Right renal cortex interstitium (tissue), 3 donors: ENCODE data around the gene CCNT1. TPM values are rescaled to one million over a fixed set of nuclear protein-coding genes. Genes with fewer than 3 reads are reported as not detected.
"Not testable (repeated sequence)": the region's sequence is repeated elsewhere in the genome, so short reads cannot be mapped to it uniquely, and the experiment has no call there.

ENCODE experiments used
- DNase-seq, 3 donors: peaks; one replicate each; pipeline ENCODE4 v3.0.0-alpha.2; 2013; ENCODE audit warnings: low read depth in 3 of 3, low spot score in 2 of 3
- polyA plus RNA-seq, 3 donors: library from polyadenylated mRNA; unstranded; fragments of 120-200 nt; gene quantifications; one replicate each; pipeline ENCODE4 v1.2.1, GENCODE V29; 2013; ENCODE audit not compliant: insufficient read length in 3 of 3

The CCNT1 gene
- polyA plus RNA-seq, 3 donors = 29.5 to 31.7 (median 30.3) TPM

DNA sequence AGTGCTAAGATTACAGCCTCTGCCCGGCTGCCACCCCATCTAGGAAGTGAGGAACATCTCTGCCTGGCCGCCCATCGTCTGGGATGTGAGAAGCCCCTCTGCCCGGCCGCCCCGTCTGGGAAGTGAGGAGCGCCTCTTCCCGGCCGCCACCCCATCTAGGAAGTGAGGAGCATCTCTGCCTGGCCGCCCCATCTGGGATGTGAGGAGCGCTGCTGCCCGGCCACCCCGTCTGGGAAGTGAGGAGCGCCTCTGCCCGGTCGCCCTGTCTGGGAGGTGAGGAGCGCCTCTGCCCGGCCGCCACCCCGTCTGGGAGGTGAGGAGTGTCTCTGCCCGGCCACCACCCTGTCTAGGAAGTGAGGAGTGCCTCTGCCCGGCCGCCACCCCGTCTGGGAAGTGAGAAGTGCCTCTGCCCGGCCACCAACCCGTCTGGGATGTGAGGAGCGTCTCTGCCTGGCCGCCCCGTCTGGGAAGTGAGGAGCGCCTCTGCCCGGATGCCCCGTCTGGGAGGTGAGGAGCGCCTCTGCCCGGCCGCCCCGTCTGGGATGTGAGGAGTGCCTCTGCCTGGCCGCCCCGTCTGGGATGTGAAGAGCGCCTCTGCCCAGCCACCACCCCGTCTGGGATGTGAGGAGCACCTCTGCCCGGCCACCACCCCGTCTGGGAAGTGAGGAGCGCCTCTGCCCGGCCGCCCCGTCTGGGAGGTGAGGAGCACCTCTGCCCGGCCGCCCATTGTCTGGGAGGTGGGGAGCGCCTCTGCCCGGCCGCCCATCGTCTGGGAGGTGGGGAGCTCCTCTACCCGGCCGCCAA is 74.6 kb downstream of the CCNT1 start:
- not testable (repeated sequence) for DNase-seq

- DNase-seq = no peak
These were observed 75.7 kb downstream of the CCNT1 start for GRCh38 chr12:48640854-48641253.

DNA sequence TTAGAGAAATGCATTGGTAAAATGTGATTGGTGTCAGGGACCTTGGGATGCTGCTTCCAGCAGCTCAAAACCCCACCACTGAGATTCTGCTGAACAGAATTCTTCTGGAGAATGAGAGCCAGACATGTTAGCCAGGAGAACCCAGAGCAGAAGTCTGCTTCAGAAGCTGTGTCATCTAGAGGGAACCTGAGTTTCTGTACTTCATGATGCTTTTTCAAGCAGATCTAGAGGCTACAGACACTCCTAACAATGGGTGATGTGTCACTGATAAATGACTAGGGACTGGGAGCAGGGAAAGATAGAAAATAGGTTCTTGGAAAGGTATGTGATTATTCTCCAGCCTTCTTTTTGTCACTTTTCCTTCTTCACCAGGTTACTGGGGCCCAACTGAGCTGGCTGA is 76.1 kb downstream of the CCNT1 start:
- DNase-seq = no peak

Other genes with a start within 250 kb of the CCNT1 start
- gene ANP32D, start 244.1 kb downstream of the CCNT1 start, polyA plus RNA-seq = under 1 TPM; 0.12 to 0.39 (median 0.16) TPM
- gene C12orf54, start 234.2 kb downstream of the CCNT1 start, polyA plus RNA-seq = under 1 TPM; 0.25 to 0.61 (median 0.60) TPM
- gene OR8S1, start 191.1 kb downstream of the CCNT1 start, polyA plus RNA-seq = not detected
- not detected for gene LALBA, start 146.7 kb downstream of the CCNT1 start, polyA plus RNA-seq
- 10 to 100 TPM; 55.2 to 57.6 (median 55.8) TPM for gene KANSL2, start 34.5 kb downstream of the CCNT1 start, polyA plus RNA-seq
- 10 to 100 TPM; 71.6 to 79.9 (median 78.4) TPM for gene ADCY6, start 72.4 kb upstream of the CCNT1 start, polyA plus RNA-seq
- 10 to 100 TPM; 40.3 to 47.6 (median 43.1) TPM for gene CACNB3, start 101.8 kb upstream of the CCNT1 start, polyA plus RNA-seq
- gene DDX23, start 135.5 kb upstream of the CCNT1 start, polyA plus RNA-seq = 100 to 1,000 TPM; 106 to 118 (median 106) TPM
- gene RND1, start 149.2 kb upstream of the CCNT1 start, polyA plus RNA-seq = 1 to 10 TPM; 2.2 to 4.6 (median 3.6) TPM
- gene FKBP11, start 208.8 kb upstream of the CCNT1 start, polyA plus RNA-seq = 10 to 100 TPM; 10.9 to 15.0 (median 12.2) TPM
- gene ARF3, start 240.8 kb upstream of the CCNT1 start, polyA plus RNA-seq = 100 to 1,000 TPM; 129 to 153 (median 147) TPM